C4-2B (cell line): Measurements from ENCODE around the gene KTN1.

ENCODE experiments used
- ZFX ChIP-seq: fragments of 450-650 bp; IDR thresholded peaks from 2 replicates; pipeline ENCODE4 v1.6.1; 2017
- TF ChIP-seq, protein P1 (sequence below): fragments of 450-650 bp; conservative IDR thresholded peaks from 2 replicates; pipeline ENCODE4 v1.5.1; 2017; ENCODE audit warnings: mild to moderate bottlenecking

- TF ChIP-seq, protein P1, sequence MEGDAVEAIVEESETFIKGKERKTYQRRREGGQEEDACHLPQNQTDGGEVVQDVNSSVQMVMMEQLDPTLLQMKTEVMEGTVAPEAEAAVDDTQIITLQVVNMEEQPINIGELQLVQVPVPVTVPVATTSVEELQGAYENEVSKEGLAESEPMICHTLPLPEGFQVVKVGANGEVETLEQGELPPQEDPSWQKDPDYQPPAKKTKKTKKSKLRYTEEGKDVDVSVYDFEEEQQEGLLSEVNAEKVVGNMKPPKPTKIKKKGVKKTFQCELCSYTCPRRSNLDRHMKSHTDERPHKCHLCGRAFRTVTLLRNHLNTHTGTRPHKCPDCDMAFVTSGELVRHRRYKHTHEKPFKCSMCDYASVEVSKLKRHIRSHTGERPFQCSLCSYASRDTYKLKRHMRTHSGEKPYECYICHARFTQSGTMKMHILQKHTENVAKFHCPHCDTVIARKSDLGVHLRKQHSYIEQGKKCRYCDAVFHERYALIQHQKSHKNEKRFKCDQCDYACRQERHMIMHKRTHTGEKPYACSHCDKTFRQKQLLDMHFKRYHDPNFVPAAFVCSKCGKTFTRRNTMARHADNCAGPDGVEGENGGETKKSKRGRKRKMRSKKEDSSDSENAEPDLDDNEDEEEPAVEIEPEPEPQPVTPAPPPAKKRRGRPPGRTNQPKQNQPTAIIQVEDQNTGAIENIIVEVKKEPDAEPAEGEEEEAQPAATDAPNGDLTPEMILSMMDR, result no peak
- no peak for TF ChIP-seq ZFX
Observed at GRCh38 chr14:55592436-55592835, 12.4 kb downstream of the KTN1 start.
